Measurements from ENCODE around the gene HAAO.
"Not testable (repeated sequence)": the region's sequence is repeated elsewhere in the genome, so short reads cannot be mapped to it uniquely, and the experiment has no call there.

The HAAO gene

DNA sequence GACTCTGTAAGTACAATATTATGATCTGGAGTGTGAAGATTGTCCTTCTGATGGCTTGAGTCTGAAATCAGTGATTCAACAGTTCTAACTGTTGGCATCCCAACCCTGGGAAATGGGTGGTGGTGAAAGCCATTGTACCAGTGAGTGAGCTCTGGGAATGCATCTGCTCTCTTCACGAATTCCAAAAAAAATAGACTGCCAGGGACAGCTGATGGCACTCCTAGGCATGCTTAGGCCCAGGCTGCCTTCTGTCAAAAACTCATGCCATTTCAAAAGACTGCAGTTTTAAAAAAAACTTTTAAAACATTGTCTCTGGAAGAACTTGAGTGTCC, 48.8 kb downstream of the HAAO start:
- DNase-seq = no peak

- DNase-seq = no peak
Measured at GRCh38 chr2:42742740-42743658, 49.4 kb downstream of the HAAO start.

DNA sequence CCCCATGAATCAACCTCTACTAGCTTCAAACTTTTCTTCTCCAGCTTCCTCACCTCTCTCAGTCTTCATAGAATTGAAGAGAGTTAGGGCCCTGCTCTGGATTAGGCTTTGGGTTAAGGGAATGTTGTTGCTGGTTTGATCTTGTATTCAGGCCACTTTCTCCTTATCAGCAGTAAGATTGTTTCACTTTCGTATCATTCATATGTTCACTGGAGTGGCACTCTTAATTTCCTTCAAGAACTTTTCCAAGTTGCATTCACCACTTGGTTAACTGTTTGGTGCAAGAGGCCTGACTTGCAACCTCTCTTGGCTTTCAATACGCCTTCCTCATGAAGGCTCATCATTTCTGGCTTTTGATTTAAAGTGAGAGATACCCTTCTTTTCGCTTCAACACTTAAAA, 51.2 kb downstream of the HAAO start:
- DNase-seq = no peak

- no peak for DNase-seq
Measured at GRCh38 chr2:42736598-42737322, 55.6 kb downstream of the HAAO start.

DNA sequence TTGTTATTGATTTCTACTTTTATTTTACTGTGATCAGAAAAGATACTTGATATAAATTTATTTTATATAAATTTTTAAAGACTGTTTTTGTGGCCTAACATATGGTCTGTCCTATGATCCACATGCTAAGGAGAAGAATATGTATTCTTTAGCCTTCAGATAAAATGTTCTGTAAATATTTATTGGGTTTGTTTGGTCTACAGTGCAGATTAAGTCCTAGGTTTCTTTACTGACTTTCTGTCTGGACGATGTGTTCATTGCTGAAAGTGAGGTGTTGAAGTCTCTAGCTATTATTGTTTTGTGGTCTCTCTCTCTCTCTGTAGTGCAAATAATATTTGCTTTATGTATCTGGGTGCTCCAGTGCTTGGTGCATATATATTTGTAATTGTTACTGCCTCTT, 58.5 kb downstream of the HAAO start:
- no peak for DNase-seq

- not testable (repeated sequence) for DNase-seq
Measured at GRCh38 chr2:42731316-42731715, 61.1 kb downstream of the HAAO start.

GRCh38 chr2:42726680-42727079, 65.7 kb downstream of the HAAO start:
- DNase-seq = no peak

DNA sequence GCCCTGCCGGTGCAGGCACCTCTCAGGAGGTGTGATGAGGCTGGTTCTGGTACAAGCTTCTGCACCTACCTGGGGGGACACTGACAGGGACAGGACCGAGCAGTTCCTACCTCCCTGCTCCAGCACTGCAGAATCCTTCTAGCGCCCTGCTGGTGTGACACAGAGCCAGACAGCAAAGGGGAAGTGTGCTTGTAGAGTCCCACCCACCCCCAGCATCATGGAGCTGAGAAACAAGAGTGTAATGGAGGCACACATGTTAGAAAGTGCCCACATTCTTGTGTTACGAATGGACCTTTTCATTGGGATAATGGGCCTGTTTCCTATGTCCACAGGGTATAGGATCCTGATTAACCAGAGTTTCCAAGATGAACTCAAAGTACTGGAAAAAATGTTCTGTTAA, 66.7 kb downstream of the HAAO start:
- DNase-seq = peak; percentile 9

DNA sequence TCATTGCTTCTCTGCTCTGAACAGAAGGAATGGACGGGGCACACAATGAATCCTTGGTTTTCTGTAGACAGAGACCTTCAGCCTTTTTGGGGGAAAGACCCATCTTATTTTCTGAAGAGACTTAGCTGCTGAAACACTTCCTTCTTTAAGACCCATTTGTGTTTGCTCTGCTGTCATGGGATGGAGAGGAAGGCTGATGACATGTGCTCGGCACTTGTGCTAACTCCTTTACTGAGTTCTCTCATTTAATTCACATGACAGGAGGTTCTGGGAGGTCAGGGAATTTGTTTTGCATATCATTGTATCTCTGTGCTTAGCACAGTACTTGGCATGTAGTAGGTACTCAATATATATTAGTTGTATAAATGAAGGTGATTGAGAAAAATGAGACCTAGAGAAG, 67.5 kb downstream of the HAAO start:
- DNase-seq = no peak

DNA sequence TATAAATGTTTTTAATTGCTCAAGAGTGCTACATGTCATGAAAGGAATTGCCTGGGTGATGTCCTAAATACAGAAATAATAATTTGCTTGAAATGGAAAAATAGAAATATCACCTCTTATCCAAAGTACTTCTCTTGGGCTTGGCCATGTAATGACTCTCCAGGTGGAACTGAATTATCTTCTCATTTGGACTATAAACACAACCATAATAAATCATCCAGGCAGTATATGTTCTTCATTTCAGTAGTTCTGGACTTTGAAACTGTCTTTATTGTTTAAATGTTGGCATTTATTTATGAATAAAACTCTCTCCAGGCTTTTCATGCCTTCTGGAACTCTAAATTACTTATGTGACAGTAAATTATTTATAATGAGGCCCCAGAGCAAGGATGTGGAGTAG, 68.9 kb downstream of the HAAO start:
- DNase-seq = no peak

GRCh38 chr2:42722320-42723190, 69.8 kb downstream of the HAAO start:
- DNase-seq = peak; percentile 13

DNA sequence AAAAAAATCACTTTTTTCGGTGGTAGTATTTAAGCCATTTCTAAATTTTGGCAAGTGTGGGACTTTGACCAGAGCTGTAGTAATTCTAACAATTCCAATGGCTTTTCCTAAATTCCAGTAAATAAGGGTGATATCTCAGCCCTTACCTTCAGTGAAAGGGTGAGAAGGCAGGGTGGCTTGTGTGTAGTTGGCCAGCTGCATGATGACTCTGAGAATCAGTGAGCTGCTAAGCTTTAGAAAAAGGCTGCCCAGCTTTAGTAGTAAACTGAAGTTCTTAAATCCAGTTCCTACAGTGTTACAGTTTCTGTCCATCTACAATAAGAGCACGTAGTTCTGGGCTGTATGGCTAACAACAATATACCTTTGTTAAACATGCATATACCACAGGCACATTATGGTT, 70.5 kb downstream of the HAAO start:
- DNase-seq = no peak

All from GDM1 (cell line).